HepG2 (cell line): ENCODE results near the gene TRIAP1. TPM values are rescaled to one million over a fixed set of nuclear protein-coding genes. Genes with fewer than 3 reads are reported as not detected.
A peak's percentile ranks its signal among the peaks of the same experiment; 100 is the strongest.

Experiments used
- CCDC6 ChIP-seq: sonication (generic); formaldehyde crosslinking; IDR thresholded peaks from 2 replicates; pipeline ENCODE4 v1.8.1; 2022; ENCODE audit warnings: mild to moderate bottlenecking, missing genetic modification reagents, moderate library complexity
- GABPB1 ChIP-seq: IDR thresholded peaks from 2 replicates; pipeline ENCODE4 v1.6.1; 2016; ENCODE audit warnings: mild to moderate bottlenecking, missing genetic modification reagents, moderate library complexity, missing compliant biosample characterization
- STAT6 ChIP-seq: sonication (generic); formaldehyde crosslinking; IDR thresholded peaks from 2 replicates; pipeline ENCODE4 v1.4.0; 2020; ENCODE audit warnings: missing genetic modification reagents, mild to moderate bottlenecking, borderline replicate concordance
- TCF7L2 ChIP-seq: IDR thresholded peaks from 2 replicates; pipeline ENCODE4 v1.6.1; 2011; ENCODE audit warnings: mild to moderate bottlenecking, low read depth, low read length, moderate library complexity
- USF2 ChIP-seq, 2 experiments: sonication (generic) in 1 of 2; formaldehyde crosslinking in 1 of 2; IDR thresholded peaks; 2 replicates each; pipeline versions ENCODE4 v1.5.1 to v1.6.1; 2011 to 2020; ENCODE audit warnings: borderline replicate concordance in 1 of 2, low read depth in 1 of 2, low read length in 1 of 2, mild to moderate bottlenecking in 1 of 2, missing genetic modification reagents in 1 of 2, moderate library complexity in 1 of 2
- ZBTB10 ChIP-seq: sonication (generic); formaldehyde crosslinking; IDR thresholded peaks from 2 replicates; pipeline ENCODE4 v1.4.0; 2020; ENCODE audit warnings: missing genetic modification reagents, borderline replicate concordance
- ZFP37 ChIP-seq: sonication (generic); formaldehyde crosslinking; IDR thresholded peaks from 2 replicates; pipeline ENCODE4 v1.4.0; 2020; ENCODE audit warnings: missing genetic modification reagents, borderline replicate concordance
- ZFX ChIP-seq: sonication (generic); formaldehyde crosslinking; IDR thresholded peaks from 2 replicates; pipeline ENCODE4 v1.4.0; 2020; ENCODE audit warnings: mild to moderate bottlenecking, low read depth, missing genetic modification reagents, moderate library complexity
- ZNF256 ChIP-seq: sonication (generic); formaldehyde crosslinking; conservative IDR thresholded peaks from 2 replicates; pipeline ENCODE4 v1.4.0; 2020; ENCODE audit warnings: missing genetic modification reagents
- ZNF646 ChIP-seq: sonication (generic); formaldehyde crosslinking; IDR thresholded peaks from 2 replicates; pipeline ENCODE4 v1.9.0; 2021; ENCODE audit warnings: mild to moderate bottlenecking, missing genetic modification reagents
- polyA plus RNA-seq, 8 experiments: library from polyadenylated mRNA; depleted of rRNA in 3 of 8; stranded (reverse) in 7 of 8; unstranded in 1 of 8; fragments of >200 nt; fragmentation: Illumina TruSeq in 4 of 8; extraction: Trizol in 4 of 8; gene quantifications; 2 replicates each; pipeline versions ENCODE4 v1.2.1 to v1.2.3, GENCODE V29; 2011 to 2016; ENCODE audit warnings: low read depth in 4 of 8, missing spikeins in 1 of 8, mixed read lengths in 1 of 8; ENCODE audit not compliant: insufficient read depth in 1 of 8
- total RNA-seq, 5 experiments: library from RNA; depleted of rRNA; stranded (reverse); fragments of >200 nt; fragmentation: Illumina TruSeq; extraction: Trizol; gene quantifications; 2 replicates each; pipeline ENCODE4 v1.2.3, GENCODE V29; 2016; ENCODE audit warnings: low read depth in 1 of 5

Gene TRIAP1
- total and polyA plus RNA-seq, 2 of the 13 experiments (the other 11 are each of a cell fraction or from before 2014, with no cell fraction given): 55.0 to 117 TPM

- TF ChIP-seq ZNF646 (CRISPR knock-in tag) (no peak), GABPB1 (no peak), ZNF256 (CRISPR knock-in tag) (no peak), CCDC6 (CRISPR knock-in tag) (no peak), TCF7L2 (no peak), ZFX (CRISPR knock-in tag) (peak; percentile 41), ZBTB10 (CRISPR knock-in tag) (no peak), STAT6 (0 out of 2 replicates have a peak, but pooled peaks have one; percentile 52), USF2 (IDR thresholded peaks at IDR 0.05; ENCODE audit: low read depth, low read length) (no peak), USF2 (CRISPR knock-in tag; IDR thresholded peaks at IDR 0.05; ENCODE audit: borderline replicate concordance) (0 out of 2 replicates have a peak, but pooled peaks have one; percentile 10), ZFP37 (CRISPR knock-in tag) (no peak)
Observed at GRCh38 chr12:120470150-120470784, 24.1 kb upstream of the TRIAP1 start (continued).
